SK-N-MC (cell line): ENCODE results near the gene XPR1.
"Not testable (repeated sequence)": the region's sequence is repeated elsewhere in the genome, so short reads cannot be mapped to it uniquely, and the experiment has no call there.

Source experiments
- DNase-seq: peaks from one replicate; pipeline ENCODE4 v3.0.0-alpha.2; 2011; ENCODE audit warnings: low read depth, low spot score
- H3K27ac ChIP-seq: fragments of 200-600 bp; sonication (generic); 2 replicates; pipeline ENCODE4 v1.5.1; 2016; ENCODE audit warnings: mixed run types
- H3K36me3 ChIP-seq: fragments of 200-600 bp; sonication (generic); 2 replicates; pipeline ENCODE4 v1.6.1; 2017; ENCODE audit warnings: antibody characterized with exemption, low read length, mixed read lengths; ENCODE audit not compliant: insufficient read depth
- H3K4me3 ChIP-seq: fragments of 200-600 bp; sonication (generic); 2 replicates; pipeline ENCODE4 v1.5.1; 2016
- H3K9ac ChIP-seq: fragments of 200-600 bp; sonication (generic); 2 replicates; pipeline ENCODE4 v1.8.0; 2017; ENCODE audit warnings: mixed run types, mixed read lengths; ENCODE audit not compliant: insufficient read length
- H3K9me3 ChIP-seq: fragments of 200-600 bp; sonication (generic); 2 replicates; pipeline ENCODE4 v1.6.1; 2017; ENCODE audit warnings: low read depth, mild to moderate bottlenecking, antibody characterized with exemption, low read length, moderate library complexity, mixed read lengths
- EZH2 ChIP-seq: fragments of 200-600 bp; sonication (generic); IDR thresholded peaks from one replicate; pipeline ENCODE4 v1.6.1; 2017; ENCODE audit warnings: antibody characterized with exemption
- FOXP2 ChIP-seq: optimal IDR thresholded peaks from 2 replicates; pipeline ENCODE3; 2011; ENCODE audit warnings: mild to moderate bottlenecking, moderate library complexity; ENCODE audit not compliant: insufficient read depth; ENCODE audit errors: extremely low read length, control extremely low read depth
- POLR2AphosphoS5 ChIP-seq: IDR thresholded peaks from 2 replicates; pipeline ENCODE4 v1.6.1; 2012; ENCODE audit warnings: mild to moderate bottlenecking, low read depth, low read length, borderline replicate concordance

The XPR1 gene

DNA sequence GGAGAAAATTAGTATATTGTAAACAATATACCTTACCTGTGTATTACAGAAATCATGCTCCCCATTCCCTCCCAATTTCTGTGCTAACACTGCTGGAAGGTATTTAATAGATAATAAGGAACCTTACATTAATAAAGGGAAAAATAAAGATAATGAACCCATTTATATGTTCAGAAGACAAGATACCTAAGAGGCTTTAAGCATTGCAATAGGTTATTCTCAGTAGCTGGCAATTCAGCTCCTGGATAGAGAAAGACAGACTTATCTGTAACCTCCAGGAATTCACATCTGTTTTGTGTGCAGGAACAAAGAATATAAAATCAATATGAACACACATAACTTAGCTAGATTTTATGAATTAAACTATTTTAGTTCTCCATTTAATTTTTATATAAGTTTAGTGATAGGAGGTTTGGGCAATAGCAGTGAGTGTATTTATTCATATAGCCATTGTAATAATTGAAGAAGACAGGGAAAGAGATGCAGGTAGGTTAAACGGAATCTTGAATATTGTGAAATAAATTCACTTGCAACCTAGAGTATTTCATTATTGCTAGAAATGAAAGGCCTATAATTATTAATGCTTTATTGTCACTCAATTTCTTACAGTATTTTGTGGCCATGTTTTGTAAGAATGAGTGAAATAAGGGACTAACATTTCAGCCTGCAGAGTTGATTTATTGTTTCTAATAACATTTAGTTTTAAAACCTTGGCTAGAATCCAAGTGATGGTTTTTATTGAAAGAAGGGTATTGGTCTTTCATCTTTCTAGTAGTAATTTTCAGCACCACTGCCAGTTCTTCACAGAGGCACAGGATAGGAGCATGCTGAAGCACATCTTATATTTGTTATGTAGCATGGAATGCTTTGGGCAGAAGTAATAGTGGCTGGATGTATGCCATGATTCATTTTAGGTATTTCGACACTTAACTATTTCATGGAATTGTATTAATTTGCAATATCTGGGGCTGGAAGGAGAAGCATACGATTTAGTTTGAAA is 1.5 kb downstream of the XPR1 start:
- H3K27ac ChIP-seq = no peak overlapping the region
- TF ChIP-seq POLR2AphosphoS5 (no peak), FOXP2 (no peak), EZH2 (no peak)
- peak overlapping the region; percentile 49 for H3K9ac ChIP-seq
- no peaks in the 10 kb centered on the region for H3K9me3 ChIP-seq
- no peaks in the 10 kb centered on the region for H3K36me3 ChIP-seq
- DNase-seq = no peak
- peak overlapping the region; percentile 97 for H3K4me3 ChIP-seq

DNA sequence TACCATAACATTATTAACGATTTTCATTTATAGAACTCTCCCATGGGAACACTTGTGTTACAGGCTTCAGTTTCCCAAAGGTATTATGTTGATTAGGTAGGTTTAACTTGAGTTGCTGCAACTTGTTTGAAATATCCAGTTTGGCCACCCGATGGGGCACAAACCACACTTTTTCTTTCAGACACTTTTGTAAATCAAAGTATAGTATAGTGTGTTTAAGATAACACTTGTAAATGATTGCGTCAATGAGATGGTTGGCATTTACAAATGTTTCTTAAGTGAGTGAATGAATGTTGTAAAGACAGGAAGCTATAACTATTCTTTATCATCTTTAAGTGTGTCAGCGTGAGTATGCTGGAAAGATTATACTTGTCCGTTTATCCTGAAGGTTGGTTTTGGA is 4.3 kb downstream of the XPR1 start:
- TF ChIP-seq EZH2 (no peak), POLR2AphosphoS5 (no peak), FOXP2 (no peak)
- H3K36me3 ChIP-seq = no peaks in the 10 kb centered on the region
- no peak overlapping the region for H3K27ac ChIP-seq
- H3K4me3 ChIP-seq = no peak overlapping the region
- DNase-seq = no peak
- H3K9me3 ChIP-seq = no peaks in the 10 kb centered on the region
- no peak overlapping the region for H3K9ac ChIP-seq

DNA sequence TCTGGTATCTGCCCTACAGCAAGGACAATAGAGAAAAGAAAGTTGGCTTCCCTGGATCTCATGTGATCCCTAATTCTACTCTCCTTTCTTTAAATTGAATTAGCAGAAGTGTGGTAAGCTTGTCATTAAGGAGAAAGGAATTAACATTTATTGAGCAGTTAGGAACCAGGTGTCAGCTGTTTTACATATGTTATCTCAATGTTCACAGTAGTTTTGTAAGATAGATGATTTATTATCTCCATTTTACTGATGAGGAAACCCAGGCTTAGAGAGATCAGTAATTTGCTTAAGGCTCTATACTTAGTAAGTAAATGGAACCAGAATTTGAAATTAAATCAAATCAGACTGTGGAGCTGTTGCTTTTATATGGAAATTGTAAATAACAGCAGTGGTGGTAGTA is 8.0 kb downstream of the XPR1 start:
- H3K27ac ChIP-seq = no peak overlapping the region
- no peaks in the 10 kb centered on the region for H3K36me3 ChIP-seq
- no peak overlapping the region for H3K4me3 ChIP-seq
- no peaks in the 10 kb centered on the region for H3K9me3 ChIP-seq
- TF ChIP-seq FOXP2 (no peak), POLR2AphosphoS5 (no peak), EZH2 (no peak)
- DNase-seq = no peak
- no peak overlapping the region for H3K9ac ChIP-seq

DNA sequence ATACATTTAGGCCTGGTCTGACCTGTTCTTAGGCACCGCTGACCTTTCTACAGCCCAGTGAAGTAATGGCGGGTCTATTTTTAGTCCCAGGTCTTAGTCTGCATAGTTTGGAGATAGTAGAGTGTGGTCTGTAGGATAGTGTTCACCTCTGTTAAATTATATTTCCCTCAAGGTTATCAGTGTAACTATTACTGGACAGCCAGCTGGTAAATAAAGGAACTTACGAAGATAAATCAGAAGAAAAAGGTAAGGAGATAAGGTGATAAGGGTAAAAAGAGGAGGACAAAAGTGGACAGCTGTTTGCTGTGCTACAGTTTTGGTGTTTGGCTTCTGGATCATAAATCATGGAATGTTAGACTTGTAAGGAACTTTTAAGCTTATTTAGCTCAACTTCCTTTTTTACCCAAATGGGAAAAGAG is 8.7 kb downstream of the XPR1 start:
- H3K9ac ChIP-seq = no peak overlapping the region
- no peaks in the 10 kb centered on the region for H3K36me3 ChIP-seq
- no peaks in the 10 kb centered on the region for H3K9me3 ChIP-seq
- no peak overlapping the region for H3K4me3 ChIP-seq
- no peak for DNase-seq
- TF ChIP-seq POLR2AphosphoS5 = no peak
- no peak for TF ChIP-seq FOXP2
- TF ChIP-seq EZH2 = no peak
- H3K27ac ChIP-seq = no peak overlapping the region

DNA sequence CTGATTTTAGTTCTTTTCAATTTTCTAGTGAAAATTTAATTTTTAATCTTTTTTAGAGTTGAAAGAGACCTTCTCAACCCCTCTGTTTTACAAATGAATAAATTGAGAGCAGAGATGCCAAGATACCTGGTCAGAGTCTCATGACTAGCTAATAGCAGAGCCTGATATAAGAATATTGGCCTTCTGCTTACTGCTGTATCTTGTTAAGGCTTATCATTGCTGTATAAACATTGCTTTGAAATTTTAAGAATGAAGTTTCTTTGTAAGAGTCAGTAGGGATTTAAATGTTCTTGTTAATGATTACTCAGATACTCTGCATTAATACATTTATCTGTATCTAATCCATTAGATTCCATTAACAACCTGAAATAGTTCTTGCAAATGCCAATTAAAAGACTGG is 9.8 kb downstream of the XPR1 start:
- no peaks in the 10 kb centered on the region for H3K9me3 ChIP-seq
- H3K27ac ChIP-seq = no peak overlapping the region
- H3K9ac ChIP-seq = no peak overlapping the region
- TF ChIP-seq EZH2 (no peak), POLR2AphosphoS5 (no peak), FOXP2 (no peak)
- no peak for DNase-seq
- no peak overlapping the region for H3K4me3 ChIP-seq
- no peaks in the 10 kb centered on the region for H3K36me3 ChIP-seq

DNA sequence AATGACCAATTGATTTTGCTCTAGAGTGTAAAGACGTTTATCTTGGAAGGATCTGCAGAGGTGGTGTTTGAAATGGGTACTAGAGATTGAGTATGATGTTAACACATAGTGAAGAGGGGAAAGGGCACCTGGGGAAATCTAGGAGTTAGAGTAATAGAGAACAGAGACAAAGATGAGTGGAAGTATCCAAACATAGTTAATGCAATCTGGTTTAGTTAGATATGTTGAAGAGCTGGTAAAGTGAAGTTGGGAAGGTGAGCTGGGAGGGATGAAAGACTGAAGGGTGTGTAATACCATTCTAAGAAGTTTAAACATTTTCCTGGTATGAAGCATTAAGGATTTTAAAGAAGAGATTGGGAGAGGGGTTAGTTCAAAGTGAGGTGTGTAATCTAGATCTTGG is 11.0 kb downstream of the XPR1 start:
- H3K36me3 ChIP-seq = no peaks in the 10 kb centered on the region
- no peak overlapping the region for H3K9ac ChIP-seq
- no peak for TF ChIP-seq POLR2AphosphoS5
- no peak for TF ChIP-seq EZH2
- no peak for TF ChIP-seq FOXP2
- no peak overlapping the region for H3K4me3 ChIP-seq
- no peaks in the 10 kb centered on the region for H3K9me3 ChIP-seq
- DNase-seq = no peak
- H3K27ac ChIP-seq = no peak overlapping the region

DNA sequence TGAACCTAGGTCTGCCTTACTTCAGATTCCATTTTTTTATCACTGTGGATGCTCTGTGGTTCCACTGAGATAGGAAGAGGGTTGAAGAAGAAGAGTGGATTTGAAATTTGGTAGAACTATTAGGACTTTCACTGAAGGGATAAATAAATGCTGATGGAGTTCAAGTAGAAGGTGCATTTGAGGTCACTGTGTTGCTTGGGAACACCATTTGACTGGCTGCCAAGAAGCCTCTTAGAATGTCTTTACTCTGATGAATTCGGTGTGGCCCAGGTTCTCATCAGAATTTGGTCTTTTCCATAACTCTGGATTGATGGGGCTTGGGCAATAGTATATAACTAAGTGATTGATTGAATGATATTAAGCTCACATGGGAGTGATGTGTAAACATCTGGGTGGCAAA is 11.9 kb downstream of the XPR1 start:
- no peak overlapping the region for H3K27ac ChIP-seq
- TF ChIP-seq EZH2 = no peak
- TF ChIP-seq POLR2AphosphoS5 = no peak
- no peak for TF ChIP-seq FOXP2
- H3K4me3 ChIP-seq = no peak overlapping the region
- H3K9me3 ChIP-seq = no peaks in the 10 kb centered on the region
- DNase-seq = no peak
- no peaks in the 10 kb centered on the region for H3K36me3 ChIP-seq
- H3K9ac ChIP-seq = no peak overlapping the region

DNA sequence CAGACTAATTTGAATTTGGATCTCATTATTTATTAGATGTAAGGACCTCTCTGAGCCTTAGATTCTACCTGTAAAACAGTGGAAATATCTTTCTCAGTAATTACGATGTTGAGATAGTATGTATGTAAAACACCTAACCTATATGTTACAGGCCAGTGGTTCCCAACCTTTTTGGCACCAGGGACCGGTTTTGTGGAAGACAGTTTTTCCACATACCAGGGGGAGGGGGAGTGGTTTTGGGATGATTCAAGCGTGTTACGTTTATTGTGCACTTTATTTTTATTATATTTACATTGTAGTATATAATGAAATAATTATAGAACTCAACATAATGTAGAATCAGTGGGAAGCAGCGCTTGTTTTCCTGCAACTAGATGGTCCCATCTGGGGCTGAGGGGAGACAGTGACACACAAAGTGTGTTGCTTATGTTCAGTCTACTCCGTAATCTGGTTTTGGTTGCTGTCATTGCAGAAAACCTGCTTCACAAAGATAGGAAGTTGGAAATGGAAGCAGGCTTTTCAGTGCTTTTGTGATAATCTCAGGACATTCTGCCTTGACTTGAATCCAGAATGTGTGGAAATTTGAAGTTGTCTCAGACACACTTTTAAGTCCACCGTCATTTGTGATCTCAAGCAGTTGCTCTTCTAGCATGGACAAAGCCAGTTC is 12.8 kb downstream of the XPR1 start:
- H3K36me3 ChIP-seq = no peaks in the 10 kb centered on the region
- H3K27ac ChIP-seq = no peak overlapping the region
- H3K9me3 ChIP-seq = no peaks in the 10 kb centered on the region
- TF ChIP-seq EZH2 (no peak), POLR2AphosphoS5 (no peak), FOXP2 (no peak)
- no peak overlapping the region for H3K4me3 ChIP-seq
- no peak for DNase-seq
- no peak overlapping the region for H3K9ac ChIP-seq

DNA sequence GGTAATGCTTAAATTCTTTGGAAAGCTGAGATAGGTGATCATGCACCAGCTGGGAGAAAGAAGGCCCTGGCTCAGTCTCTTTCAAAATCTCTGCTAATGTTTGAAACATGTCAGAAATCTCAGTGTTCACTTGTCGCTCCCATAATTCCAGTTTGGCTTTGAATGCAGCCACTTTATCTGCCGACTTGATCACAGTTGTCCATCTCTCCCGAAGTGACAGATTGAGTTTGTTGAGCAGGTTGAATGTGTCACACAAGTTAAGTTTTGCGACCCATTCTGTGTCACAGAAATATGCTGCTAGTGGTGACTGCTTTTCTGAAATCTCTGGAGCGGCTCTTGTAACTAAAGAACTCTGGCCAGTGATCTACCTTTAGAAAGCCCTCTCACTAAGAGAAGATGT is 13.4 kb downstream of the XPR1 start:
- H3K9me3 ChIP-seq, H3K27ac ChIP-seq, DNase-seq, H3K36me3 ChIP-seq, H3K4me3 ChIP-seq, H3K9ac ChIP-seq: not testable (repeated sequence)
